Measurements from ENCODE around the gene DDX28. TPM values are rescaled to one million over a fixed set of nuclear protein-coding genes. Genes with fewer than 3 reads are reported as not detected.

The DDX28 gene
- total and polyA plus RNA-seq, 2 of the 8 experiments (the other 6 are each of a cell fraction or from before 2014, with no cell fraction given), result 16.8 to 28.1 TPM

GRCh38 chr16:67971111-67971510 lies 51.9 kb downstream of the DDX28 start (continued):
- TF ChIP-seq MAX (IDR thresholded peaks at IDR 0.05) (no peak), KDM4A (IDR thresholded peaks at IDR 0.05; ENCODE audit: low read depth, low read length, severe bottlenecking) (no peak), EP300 (IDR thresholded peaks at IDR 0.05; ENCODE audit: borderline replicate concordance in 1 of 2, low read depth in 2 of 2, low read length in 2 of 2) (no peak), ATF3 (IDR thresholded peaks at IDR 0.05; ENCODE audit: insufficient read depth, low read depth, low read length) (no peak), CTBP2 (IDR thresholded peaks at IDR 0.05; ENCODE audit: borderline replicate concordance, insufficient read depth, insufficient read length, low read length) (no peak), CREB1 (IDR thresholded peaks at IDR 0.05) (no peak)

Small RNA genes lying within 50 kb of the gene (small RNA-seq; reads per million reads assigned to genes)
- not detected for gene RNU6-359P (ENCODE audit: insufficient read depth)

Other genes with a start within 250 kb of the DDX28 start
- 13.8 and 16.8 TPM in 2 replicates for gene RANBP10, start 216.7 kb downstream of the DDX28 start, total RNA-seq (2021; fragmentation: NEBNext Ultra II Directional; extraction: Animal tissue kit (Norgen Biotek cat#: 25700))
- 14.2 and 16.3 TPM in 2 replicates for gene RANBP10, start 216.7 kb downstream of the DDX28 start, polyA plus RNA-seq (2011; rRNA removed)
- 0.37 and 1.3 TPM in 2 replicates for gene TSNAXIP1, start 216.3 kb downstream of the DDX28 start, total RNA-seq (2021; fragmentation: NEBNext Ultra II Directional; extraction: Animal tissue kit (Norgen Biotek cat#: 25700))
- 0.39 and 0.94 TPM in 2 replicates for gene TSNAXIP1, start 216.3 kb downstream of the DDX28 start, polyA plus RNA-seq (2011; rRNA removed)
- gene THAP11, start 180.9 kb downstream of the DDX28 start, total RNA-seq (2021; fragmentation: NEBNext Ultra II Directional; extraction: Animal tissue kit (Norgen Biotek cat#: 25700)), result 54.8 and 56.4 TPM in 2 replicates
- 50.8 and 61.7 TPM in 2 replicates for gene THAP11, start 180.9 kb downstream of the DDX28 start, polyA plus RNA-seq (2011; rRNA removed)
- gene NUTF2, start 176.3 kb downstream of the DDX28 start, total RNA-seq (2021; fragmentation: NEBNext Ultra II Directional; extraction: Animal tissue kit (Norgen Biotek cat#: 25700)), result 219 and 229 TPM in 2 replicates
- gene NUTF2, start 176.3 kb downstream of the DDX28 start, polyA plus RNA-seq (2011; rRNA removed), result 377 and 382 TPM in 2 replicates
- 42.2 and 42.4 TPM in 2 replicates for gene CENPT, start 175.5 kb downstream of the DDX28 start, total RNA-seq (2021; fragmentation: NEBNext Ultra II Directional; extraction: Animal tissue kit (Norgen Biotek cat#: 25700))
- gene CENPT, start 175.5 kb downstream of the DDX28 start, polyA plus RNA-seq (2011; rRNA removed), result 53.4 and 82.7 TPM in 2 replicates
- gene EDC4, start 150.2 kb downstream of the DDX28 start, total RNA-seq (2021; fragmentation: NEBNext Ultra II Directional; extraction: Animal tissue kit (Norgen Biotek cat#: 25700)), result 72.7 and 73.4 TPM in 2 replicates
- 58.5 and 84.4 TPM in 2 replicates for gene EDC4, start 150.2 kb downstream of the DDX28 start, polyA plus RNA-seq (2011; rRNA removed)
- gene NRN1L, start 138.3 kb downstream of the DDX28 start, total RNA-seq (2021; fragmentation: NEBNext Ultra II Directional; extraction: Animal tissue kit (Norgen Biotek cat#: 25700)), result 4.1 and 4.9 TPM in 2 replicates
- 35.2 and 49.3 TPM in 2 replicates for gene NRN1L, start 138.3 kb downstream of the DDX28 start, polyA plus RNA-seq (2011; rRNA removed)
- gene PSKH1, start 130.0 kb downstream of the DDX28 start, total RNA-seq (2021; fragmentation: NEBNext Ultra II Directional; extraction: Animal tissue kit (Norgen Biotek cat#: 25700)), result 24.8 and 25.4 TPM in 2 replicates
- 51.0 and 55.8 TPM in 2 replicates for gene PSKH1, start 130.0 kb downstream of the DDX28 start, polyA plus RNA-seq (2011; rRNA removed)
- 1.7 and 5.0 TPM in 2 replicates for gene CTRL, start 91.4 kb downstream of the DDX28 start, total RNA-seq (2021; fragmentation: NEBNext Ultra II Directional; extraction: Animal tissue kit (Norgen Biotek cat#: 25700))
- gene CTRL, start 91.4 kb downstream of the DDX28 start, polyA plus RNA-seq (2011; rRNA removed), result 4.0 and 4.2 TPM in 2 replicates
- 32.1 and 38.8 TPM in 2 replicates for gene PSMB10, start 86.4 kb downstream of the DDX28 start, total RNA-seq (2021; fragmentation: NEBNext Ultra II Directional; extraction: Animal tissue kit (Norgen Biotek cat#: 25700))
- gene PSMB10, start 86.4 kb downstream of the DDX28 start, polyA plus RNA-seq (2011; rRNA removed), result 61.9 and 81.7 TPM in 2 replicates
- gene LCAT, start 79.1 kb downstream of the DDX28 start, total RNA-seq (2021; fragmentation: NEBNext Ultra II Directional; extraction: Animal tissue kit (Norgen Biotek cat#: 25700)), result 14.9 and 19.6 TPM in 2 replicates
- 9.4 and 11.6 TPM in 2 replicates for gene LCAT, start 79.1 kb downstream of the DDX28 start, polyA plus RNA-seq (2011; rRNA removed)
- gene SLC12A4, start 54.6 kb downstream of the DDX28 start, total RNA-seq (2021; fragmentation: NEBNext Ultra II Directional; extraction: Animal tissue kit (Norgen Biotek cat#: 25700)), result 41.3 and 46.6 TPM in 2 replicates
- 49.3 and 66.6 TPM in 2 replicates for gene SLC12A4, start 54.6 kb downstream of the DDX28 start, polyA plus RNA-seq (2011; rRNA removed)
- gene DPEP3, start 42.7 kb downstream of the DDX28 start, total RNA-seq (2021; fragmentation: NEBNext Ultra II Directional; extraction: Animal tissue kit (Norgen Biotek cat#: 25700)), result 9.9 and 10.6 TPM in 2 replicates
- gene DPEP3, start 42.7 kb downstream of the DDX28 start, polyA plus RNA-seq (2011; rRNA removed), result 6.5 and 12.7 TPM in 2 replicates
- not detected in 2 replicates for gene DPEP2, start 23.7 kb downstream of the DDX28 start, total RNA-seq (2021; fragmentation: NEBNext Ultra II Directional; extraction: Animal tissue kit (Norgen Biotek cat#: 25700))
- gene DPEP2, start 23.7 kb downstream of the DDX28 start, polyA plus RNA-seq (2011; rRNA removed), result 0.05 TPM in 1 of 2 replicates, not detected in the other
- gene DPEP2NB, start 7.3 kb downstream of the DDX28 start, total RNA-seq (2021; fragmentation: NEBNext Ultra II Directional; extraction: Animal tissue kit (Norgen Biotek cat#: 25700)), result not detected in 2 replicates
- gene DPEP2NB, start 7.3 kb downstream of the DDX28 start, polyA plus RNA-seq (2011; rRNA removed), result not detected in 2 replicates
- gene DUS2, start 52 bp upstream of the DDX28 start, total RNA-seq (2021; fragmentation: NEBNext Ultra II Directional; extraction: Animal tissue kit (Norgen Biotek cat#: 25700)), result 24.5 and 27.0 TPM in 2 replicates
- 17.2 and 20.9 TPM in 2 replicates for gene DUS2, start 52 bp upstream of the DDX28 start, polyA plus RNA-seq (2011; rRNA removed)
- 30.2 and 34.5 TPM in 2 replicates for gene NFATC3, start 62.1 kb upstream of the DDX28 start, total RNA-seq (2021; fragmentation: NEBNext Ultra II Directional; extraction: Animal tissue kit (Norgen Biotek cat#: 25700))
- gene NFATC3, start 62.1 kb upstream of the DDX28 start, polyA plus RNA-seq (2011; rRNA removed), result 12.0 and 17.6 TPM in 2 replicates
- gene ESRP2, start 212.9 kb upstream of the DDX28 start, total RNA-seq (2021; fragmentation: NEBNext Ultra II Directional; extraction: Animal tissue kit (Norgen Biotek cat#: 25700)), result 45.8 and 50.3 TPM in 2 replicates
- 35.1 and 52.8 TPM in 2 replicates for gene ESRP2, start 212.9 kb upstream of the DDX28 start, polyA plus RNA-seq (2011; rRNA removed)
- 10.0 and 11.2 TPM in 2 replicates for gene PLA2G15, start 222.1 kb upstream of the DDX28 start, total RNA-seq (2021; fragmentation: NEBNext Ultra II Directional; extraction: Animal tissue kit (Norgen Biotek cat#: 25700))
- gene PLA2G15, start 222.1 kb upstream of the DDX28 start, polyA plus RNA-seq (2011; rRNA removed), result 12.0 and 13.6 TPM in 2 replicates
- gene SLC7A6, start 241.3 kb upstream of the DDX28 start, total RNA-seq (2021; fragmentation: NEBNext Ultra II Directional; extraction: Animal tissue kit (Norgen Biotek cat#: 25700)), result 29.2 and 37.8 TPM in 2 replicates
- gene SLC7A6, start 241.3 kb upstream of the DDX28 start, polyA plus RNA-seq (2011; rRNA removed), result 28.0 and 34.7 TPM in 2 replicates